Measurements from ENCODE around the gene LRRC27.
A peak's percentile ranks its signal among the peaks of the same experiment; 100 is the strongest.
"Not testable (repeated sequence)": the region's sequence is repeated elsewhere in the genome, so short reads cannot be mapped to it uniquely, and the experiment has no call there.

LRRC27 gene

DNA sequence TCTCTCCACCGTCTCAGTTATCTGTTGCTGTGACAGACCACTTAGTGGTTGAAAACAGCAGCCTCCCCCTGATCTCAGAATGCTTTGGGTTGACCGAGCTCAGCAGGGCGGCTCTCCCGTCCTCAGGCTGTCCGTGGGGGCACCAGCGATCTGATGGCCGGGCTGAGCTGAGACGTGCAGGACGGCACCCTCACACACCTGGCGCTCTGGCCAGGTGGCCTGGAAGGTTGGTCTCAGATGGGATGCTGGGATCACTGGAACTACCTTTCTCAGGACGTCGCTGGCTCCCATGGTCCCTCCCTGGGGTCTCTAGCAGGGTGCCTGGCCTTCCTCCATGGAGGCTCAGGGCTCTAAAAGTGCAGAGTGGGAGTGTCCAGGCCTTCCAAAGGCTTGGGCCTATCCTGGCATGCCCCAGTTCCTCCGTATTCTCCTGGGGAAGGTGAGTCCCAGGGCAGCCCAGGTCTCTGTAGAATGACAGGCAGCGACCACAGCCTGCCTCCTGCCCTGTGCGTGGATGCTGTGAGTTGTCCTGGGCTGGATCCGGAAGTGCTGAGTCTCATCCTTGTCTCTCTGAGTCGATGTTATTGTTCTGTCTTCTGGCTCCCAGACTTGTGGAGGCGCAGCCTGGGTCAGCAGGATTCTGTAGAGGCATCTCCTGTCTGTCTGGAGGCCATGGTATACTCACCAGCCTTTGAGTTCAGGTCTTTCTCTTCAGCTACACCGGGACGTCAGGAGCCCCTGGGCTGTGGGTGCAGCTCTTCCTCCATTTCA lies 52.8 kb downstream of the LRRC27 start:
- ChIA-PET CTCF (no interaction called here), POLR2A (no interaction called here)
- no peak for DNase-seq (ENCODE audit: extremely low spot score)
- no peak for TF ChIP-seq CTCF (IDR thresholded peaks at IDR 0.05; ENCODE audit: control extremely low read depth, extremely low read depth, low read depth, missing control alignments)

- TF ChIP-seq CTCF (IDR thresholded peaks at IDR 0.05; ENCODE audit: control extremely low read depth, extremely low read depth, low read depth, missing control alignments) = no peak
- no peak for DNase-seq (ENCODE audit: extremely low spot score)
- CTCF ChIA-PET = interaction anchor here (1.1 kb wide), 1 partner anchor 270 kb away, joined by 3 read pairs; no protein-coding TSS in a partner anchor
- POLR2A ChIA-PET = no interaction called here
These were observed 53.3 kb downstream of the LRRC27 start for GRCh38 chr10:132385389-132385667.

GRCh38 chr10:132385721-132386418 lies 53.9 kb downstream of the LRRC27 start:
- TF ChIP-seq CTCF (IDR thresholded peaks at IDR 0.05; ENCODE audit: control extremely low read depth, extremely low read depth, low read depth, missing control alignments) = no peak
- POLR2A ChIA-PET = no interaction called here
- CTCF ChIA-PET = interaction anchor here (1.1 kb wide), 1 partner anchor 269 kb away, joined by 3 read pairs; no protein-coding TSS in a partner anchor

GRCh38 chr10:132386419-132386831 lies 54.4 kb downstream of the LRRC27 start:
- no peak for DNase-seq (ENCODE audit: extremely low spot score)
- ChIA-PET CTCF (interaction anchor here (1.1 kb wide), 1 partner anchor 269 kb away, joined by 3 read pairs; no protein-coding TSS in a partner anchor), POLR2A (no interaction called here)
- TF ChIP-seq CTCF (IDR thresholded peaks at IDR 0.05; ENCODE audit: control extremely low read depth, extremely low read depth, low read depth, missing control alignments) = no peak

More at GRCh38 chr10:132385721-132386418, 53.9 kb downstream of the LRRC27 start:
- DNase-seq (ENCODE audit: extremely low spot score) = no peak

- POLR2A ChIA-PET; DNase-seq (ENCODE audit: extremely low spot score): not testable (repeated sequence)
- CTCF ChIA-PET = interaction anchor here (0.6 kb wide), 1 partner anchor 253 kb away, joined by 3 read pairs; no protein-coding TSS in a partner anchor
These were observed 54.9 kb downstream of the LRRC27 start for GRCh38 chr10:132386896-132387295.

GRCh38 chr10:132387764-132388210 lies 55.8 kb downstream of the LRRC27 start:
- ChIA-PET CTCF (interaction anchor here (0.6 kb wide), 1 partner anchor 252 kb away, joined by 3 read pairs; no protein-coding TSS in a partner anchor), POLR2A (no interaction called here)
- TF ChIP-seq CTCF (IDR thresholded peaks at IDR 0.05; ENCODE audit: control extremely low read depth, extremely low read depth, low read depth, missing control alignments) = peak; percentile 74
- DNase-seq (ENCODE audit: extremely low spot score) = peak; percentile 91

- DNase-seq (ENCODE audit: extremely low spot score) = peak; percentile 60
- no peak for TF ChIP-seq CTCF (IDR thresholded peaks at IDR 0.05; ENCODE audit: control extremely low read depth, extremely low read depth, low read depth, missing control alignments)
- POLR2A ChIA-PET = no interaction called here
- CTCF ChIA-PET = no interaction called here
These were observed 57.0 kb downstream of the LRRC27 start for GRCh38 chr10:132388891-132389432.

All from GM10248 (cell line).